GM23338 (cell line): ENCODE data around the gene DNAH11.

Experiments
- CREB1 ChIP-seq: fragments of 250-450 bp; sonication (Bioruptor Pico); IDR thresholded peaks from 2 replicates; pipeline ENCODE4 v1.5.0; 2020; ENCODE audit warnings: low read depth, mild to moderate bottlenecking, moderate library complexity
- CTCF ChIP-seq, 2 experiments: fragments of 200-600 bp in 1 of 2; sonication (generic) in 1 of 2; conservative IDR thresholded peaks; 2 replicates each; pipeline versions ENCODE4 v1.5.1 to v1.6.1; 2016 to 2017; ENCODE audit warnings: antibody characterized with exemption in 2 of 2, low read depth in 2 of 2, mild to moderate bottlenecking in 2 of 2, moderate library complexity in 1 of 2
- EZH2 ChIP-seq: fragments of 200-600 bp; sonication (generic); IDR thresholded peaks from one replicate; pipeline ENCODE4 v1.8.0; 2017; ENCODE audit warnings: antibody characterized with exemption, mild to moderate bottlenecking, low read depth; ENCODE audit not compliant: unreplicated experiment
- EZH2phosphoT487 ChIP-seq: fragments of 200-600 bp; sonication (generic); IDR thresholded peaks from one replicate; pipeline ENCODE4 v1.8.1; 2018; ENCODE audit warnings: antibody characterized with exemption; ENCODE audit not compliant: unreplicated experiment
- JUNB ChIP-seq: IDR thresholded peaks from one replicate; pipeline ENCODE4 v1.6.1; 2016; ENCODE audit warnings: antibody characterized with exemption; ENCODE audit not compliant: unreplicated experiment
- NANOG ChIP-seq: IDR thresholded peaks from 2 replicates; pipeline ENCODE4 v1.6.1; 2016; ENCODE audit warnings: antibody characterized with exemption, borderline replicate concordance
- POLR2AphosphoS5 ChIP-seq: IDR thresholded peaks from 2 replicates; pipeline ENCODE4 v1.6.1; 2016; ENCODE audit warnings: antibody characterized with exemption, low read depth
- REST ChIP-seq: IDR thresholded peaks from one replicate; pipeline ENCODE4 v1.6.1; 2018; ENCODE audit warnings: antibody characterized with exemption; ENCODE audit not compliant: unreplicated experiment
- STAT1 ChIP-seq: IDR thresholded peaks from one replicate; pipeline ENCODE4 v1.6.1; 2016; ENCODE audit warnings: antibody characterized with exemption; ENCODE audit not compliant: unreplicated experiment

- no peak for TF ChIP-seq JUNB
- no peak for TF ChIP-seq CTCF (conservative IDR thresholded peaks at IDR 0.05; ENCODE audit: low read depth in 2 of 2)
- TF ChIP-seq CREB1 (CRISPR knock-in tag), result no peak
- no peak for TF ChIP-seq EZH2
- TF ChIP-seq POLR2AphosphoS5, result no peak
- TF ChIP-seq REST, result no peak
- TF ChIP-seq NANOG, result no peak
- TF ChIP-seq STAT1, result no peak
- no peak for TF ChIP-seq EZH2phosphoT487
These were observed 398.8 kb downstream of the DNAH11 start for GRCh38 chr7:21941611-21942141.
